Thyroid gland (tissue), 4 donors: ENCODE results near the gene PDXDC1. TPM values are rescaled to one million over a fixed set of nuclear protein-coding genes. Genes with fewer than 3 reads are reported as not detected.
"Not testable (repeated sequence)": the region's sequence is repeated elsewhere in the genome, so short reads cannot be mapped to it uniquely, and the experiment has no call there.

Experiments
- DNase-seq, 2 donors: peaks; one replicate each; pipeline ENCODE4 v3.0.0-alpha.2; 2019
- H3K27ac ChIP-seq, 3 donors: fragments of 200-600 bp; sonication (generic); 1 replicate in 2 of 3; 2 replicates in 1 of 3; pipeline ENCODE4 v1.5.1; 2016 to 2019; ENCODE audit warnings: mild to moderate bottlenecking in 1 of 3, moderate library complexity in 1 of 3
- H3K27me3 ChIP-seq: fragments of 200-600 bp; sonication (generic); one replicate; pipeline ENCODE4 v1.5.1; 2019
- H3K36me3 ChIP-seq, 2 donors: fragments of 200-600 bp; sonication (generic); one replicate each; pipeline ENCODE4 v1.5.1; 2016 to 2019
- H3K4me1 ChIP-seq, 2 donors: fragments of 200-600 bp; sonication (generic); one replicate each; pipeline ENCODE4 v1.5.1; 2017 to 2019
- H3K4me3 ChIP-seq, 3 donors: fragments of 200-600 bp; sonication (generic); replicated peaks in 1 of 3; 1 replicate in 2 of 3; 2 replicates in 1 of 3; pipeline ENCODE4 v1.5.1; 2016; ENCODE audit warnings: mild to moderate bottlenecking in 1 of 3
- H3K9me3 ChIP-seq: fragments of 200-600 bp; sonication (generic); one replicate; pipeline ENCODE4 v1.5.1; 2017
- WGBS, 2 donors: methylation state at CpG; one replicate each; pipeline ENCODE4 v1.1.5; 2017; 5-methylcytosine and 5-hydroxymethylcytosine counted together
- intact Hi-C: fragments of 100-400 bp; cut with DNase I; formaldehyde crosslinking; loops from one replicate; pipeline ENCODE4 v1.15.1; 2023
- microRNA counts, 2 donors: library from miRNA; unstranded; fragments of <30 nt; microRNA quantifications; one replicate each; lab custom pipeline; 2016 to 2017
- microRNA-seq: library from miRNA; unstranded; fragments of <30 nt; microRNA quantifications from one replicate; pipeline ENCODE4, GENCODE V29; 2016
- small RNA-seq: library from RNA; depleted of rRNA; stranded (forward); fragments of <200 nt; gene quantifications from one replicate; pipeline ENCODE3, GENCODE V24; 2016
- total RNA-seq, 4 donors: library from RNA; depleted of rRNA; stranded (reverse); fragments of >200 nt; gene quantifications; one replicate each; pipeline ENCODE4 v1.2.3, GENCODE V29; 2016

PDXDC1 gene
- total RNA-seq, 4 donors from 2014 or later = 80.5 to 172 (median 117) TPM

- intact Hi-C loops, H3K27ac ChIP-seq, DNase-seq, H3K4me3 ChIP-seq, H3K9me3 ChIP-seq, H3K4me1 ChIP-seq, H3K36me3 ChIP-seq, H3K27me3 ChIP-seq: not testable (repeated sequence)
- WGBS, 2 donors = 69 to 79% methylated on average over 4 of the region's 5 CpGs
Measured at GRCh38 chr16:15168953-15169652, 194.3 kb downstream of the PDXDC1 start.

- H3K27me3 ChIP-seq, H3K4me3 ChIP-seq, H3K36me3 ChIP-seq, H3K9me3 ChIP-seq, DNase-seq, intact Hi-C loops, H3K27ac ChIP-seq, H3K4me1 ChIP-seq: not testable (repeated sequence)
- 84 to 85% methylated on average over 3 of the region's 3 CpGs for WGBS, 2 donors
Measured at GRCh38 chr16:15179909-15180308, 205.1 kb downstream of the PDXDC1 start.

- H3K9me3 ChIP-seq, H3K4me1 ChIP-seq, H3K36me3 ChIP-seq, H3K4me3 ChIP-seq, intact Hi-C loops, H3K27ac ChIP-seq, H3K27me3 ChIP-seq, DNase-seq: not testable (repeated sequence)
- 87% methylated on average over 1 of the region's 1 CpG for WGBS, 2 donors
Measured at GRCh38 chr16:15180946-15181345, 206.1 kb downstream of the PDXDC1 start.

- H3K36me3 ChIP-seq, intact Hi-C loops, H3K4me1 ChIP-seq, H3K27me3 ChIP-seq, H3K9me3 ChIP-seq, H3K27ac ChIP-seq, H3K4me3 ChIP-seq, DNase-seq: not testable (repeated sequence)
- 80% methylated on average over 1 of the region's 1 CpG; no CpG with 5 or more reads in 1 of the 2 donors for WGBS, 2 donors
Measured at GRCh38 chr16:15184000-15184399, 209.2 kb downstream of the PDXDC1 start.

MicroRNAs encoded within 50 kb of the gene (microRNA counts, 767-probe panel; counts per million panel counts)
- 0 counts per million in 2 donors for microRNA hsa-miR-1972 (lab: Ali Mortazavi, UCI)

Small RNAs within 50 kb of the gene (microRNA-seq; reads per million reads assigned to microRNA genes)
- gene MIR1972-1 (not detected), gene MIR3180-4 (not detected), gene MIR6511A1 (not detected), gene MIR6511B2 (not detected), gene MIR6770-1 (not detected)

Small RNAs within 50 kb of the gene (small RNA-seq; reads per million reads assigned to genes)
- gene AC138932.4 (not detected), gene MIR1972-1 (not detected), gene MIR3180-4 (not detected), gene MIR6511A1 (not detected), gene MIR6770-1 (not detected), gene RF00019 (not detected)

Other genes starting within 250 kb of the PDXDC1 start
- 1 to 10 TPM in 3 of 4 donors, not detected in 1; 1.2 TPM for gene NPIPA2, start 232.5 kb upstream of the PDXDC1 start, total RNA-seq
- 10 to 100 TPM; 39.5 to 77.6 (median 50.9) TPM for gene NOMO1, start 141.3 kb upstream of the PDXDC1 start, total RNA-seq
- gene NPIPA1, start 37.6 kb upstream of the PDXDC1 start, total RNA-seq = 10 to 100 TPM; 42.9 to 96.4 (median 60.9) TPM
- 10 to 100 TPM; 21.6 to 80.0 (median 40.6) TPM for gene NTAN1, start 81.0 kb downstream of the PDXDC1 start, total RNA-seq
- 10 to 100 TPM; 27.7 to 31.8 (median 30.7) TPM for gene RRN3, start 119.2 kb downstream of the PDXDC1 start, total RNA-seq